Activated naive CD8-positive, alpha-beta T cell treated with anti-CD3 and anti-CD28 coated beads, Interleukin-2, amount 10 ng/mL, durations not matched to agents 7 days and 5 days (primary cell): ENCODE measurements around the gene NANOGP8. TPM values are rescaled to one million over a fixed set of nuclear protein-coding genes. Genes with fewer than 3 reads are reported as not detected.
"Not testable (repeated sequence)": the region's sequence is repeated elsewhere in the genome, so short reads cannot be mapped to it uniquely, and the experiment has no call there.

Experiments
- ATAC-seq: fragments of 150-1000 bp; cut with Tn5 transposase; one replicate; pipeline ENCODE4 v1.10.0; 2021; ENCODE audit warnings: low read depth, moderate library complexity
- POLR2A ChIA-PET: fragments of 350-600 bp; sonication (Branson Sonifier 250); formaldehyde crosslinking; loops from one replicate; lab custom pipeline; 2021; ENCODE audit warnings: antibody characterized with exemption; lab: Charles Lee
- DNase-seq: peaks from one replicate; pipeline ENCODE4 v3.0.0; 2021
- H3K27ac Mint-ChIP-seq: one replicate; pipeline ENCODE4 v1.8.0; 2022; ENCODE audit warnings: mild to moderate bottlenecking, mixed read lengths
- H3K27me3 Mint-ChIP-seq: one replicate; pipeline ENCODE4 v1.8.0; 2022; ENCODE audit warnings: mild to moderate bottlenecking, moderate library complexity, mixed read lengths
- H3K36me3 Mint-ChIP-seq: one replicate; pipeline ENCODE4 v1.8.0; 2021; ENCODE audit warnings: mild to moderate bottlenecking, mixed read lengths
- H3K4me1 Mint-ChIP-seq: one replicate; pipeline ENCODE4 v1.8.0; 2021; ENCODE audit warnings: mixed read lengths
- H3K4me3 Mint-ChIP-seq: one replicate; pipeline ENCODE4 v1.8.0; 2022; ENCODE audit warnings: mild to moderate bottlenecking, moderate library complexity, mixed read lengths
- H3K9me3 Mint-ChIP-seq: one replicate; pipeline ENCODE4 v1.8.0; 2021; ENCODE audit warnings: mixed read lengths
- total RNA-seq, 2 experiments: library from RNA; stranded (reverse); gene quantifications; one replicate each; pipeline ENCODE4 v1.2.3, GENCODE V29; 2021

Gene NANOGP8
- not detected for total RNA-seq

- H3K27me3 Mint-ChIP-seq, H3K4me1 Mint-ChIP-seq, H3K27ac Mint-ChIP-seq, H3K9me3 Mint-ChIP-seq, POLR2A ChIA-PET, DNase-seq, ATAC-seq, H3K36me3 Mint-ChIP-seq, H3K4me3 Mint-ChIP-seq: not testable (repeated sequence)
Observed at GRCh38 chr15:35085176-35085919, at the start of gene NANOGP8. Gene NANOGP8 (minus strand): TSS chr15:35085295. CDS start chr15:35085110, 185 bp downstream.

GRCh38 chr15:35134299-35134698 is 49.2 kb upstream of the NANOGP8 start:
- no peak for ATAC-seq
- peaks cover 2% of the 10 kb centered on the region for H3K27me3 Mint-ChIP-seq
- H3K4me3 Mint-ChIP-seq = no peak overlapping the region
- no peaks in the 10 kb centered on the region for H3K4me1 Mint-ChIP-seq
- POLR2A ChIA-PET = no interaction called here
- H3K36me3 Mint-ChIP-seq = no peaks in the 10 kb centered on the region
- H3K27ac Mint-ChIP-seq = no peak overlapping the region
- no peak for DNase-seq
- H3K9me3 Mint-ChIP-seq = no peaks in the 10 kb centered on the region

- no peak overlapping the region for H3K4me3 Mint-ChIP-seq
- H3K4me1 Mint-ChIP-seq = no peaks in the 10 kb centered on the region
- no peaks in the 10 kb centered on the region for H3K9me3 Mint-ChIP-seq
- H3K27ac Mint-ChIP-seq = no peak overlapping the region
- H3K27me3 Mint-ChIP-seq = peaks cover 2% of the 10 kb centered on the region
- POLR2A ChIA-PET = no interaction called here
- DNase-seq (no peak), ATAC-seq (no peak)
- H3K36me3 Mint-ChIP-seq = no peaks in the 10 kb centered on the region
Observed at GRCh38 chr15:35130245-35130644, 45.1 kb upstream of the NANOGP8 start.

- Mint-ChIP-seq H3K4me3 (no peak overlapping the region), H3K36me3 (no peaks in the 10 kb centered on the region), H3K27ac (no peak overlapping the region), H3K9me3 (no peaks in the 10 kb centered on the region), H3K27me3 (peaks cover 2% of the 10 kb centered on the region), H3K4me1 (no peaks in the 10 kb centered on the region)
- no peak for DNase-seq
- no peak for ATAC-seq
- POLR2A ChIA-PET = no interaction called here
Observed at GRCh38 chr15:35129361-35129760, 44.3 kb upstream of the NANOGP8 start.

- POLR2A ChIA-PET = no interaction called here
- no peak overlapping the region for H3K27ac Mint-ChIP-seq
Observed at GRCh38 chr15:35127717-35128116, 42.6 kb upstream of the NANOGP8 start.

GRCh38 chr15:35126236-35126635 is 41.1 kb upstream of the NANOGP8 start:
- peaks cover 2% of the 10 kb centered on the region for H3K27me3 Mint-ChIP-seq
- no peak for DNase-seq
- H3K36me3 Mint-ChIP-seq = no peaks in the 10 kb centered on the region
- no peaks in the 10 kb centered on the region for H3K9me3 Mint-ChIP-seq
- POLR2A ChIA-PET = no interaction called here
- no peak overlapping the region for H3K4me3 Mint-ChIP-seq
- H3K4me1 Mint-ChIP-seq = no peaks in the 10 kb centered on the region
- ATAC-seq = no peak
- no peak overlapping the region for H3K27ac Mint-ChIP-seq

More at GRCh38 chr15:35127717-35128116, 42.6 kb upstream of the NANOGP8 start:
- Mint-ChIP-seq H3K36me3 (no peaks in the 10 kb centered on the region), H3K9me3 (no peaks in the 10 kb centered on the region), H3K4me1 (no peaks in the 10 kb centered on the region), H3K4me3 (no peak overlapping the region), H3K27me3 (peaks cover 2% of the 10 kb centered on the region)
- DNase-seq (no peak), ATAC-seq (no peak)

- H3K27me3 Mint-ChIP-seq = no peaks in the 10 kb centered on the region
- DNase-seq (no peak), ATAC-seq (no peak)
- H3K36me3 Mint-ChIP-seq = no peaks in the 10 kb centered on the region
- POLR2A ChIA-PET = no interaction called here
- no peaks in the 10 kb centered on the region for H3K9me3 Mint-ChIP-seq
- no peaks in the 10 kb centered on the region for H3K4me1 Mint-ChIP-seq
- no peak overlapping the region for H3K4me3 Mint-ChIP-seq
- H3K27ac Mint-ChIP-seq = no peak overlapping the region
Observed at GRCh38 chr15:35123743-35124142, 38.6 kb upstream of the NANOGP8 start.

GRCh38 chr15:35121611-35122359 is 36.7 kb upstream of the NANOGP8 start:
- Mint-ChIP-seq H3K27ac (no peak overlapping the region), H3K36me3 (no peaks in the 10 kb centered on the region), H3K27me3 (peaks cover 5% of the 10 kb centered on the region), H3K4me1 (no peaks in the 10 kb centered on the region), H3K4me3 (no peak overlapping the region), H3K9me3 (no peaks in the 10 kb centered on the region)
- DNase-seq (no peak), ATAC-seq (no peak)
- POLR2A ChIA-PET = no interaction called here

- H3K9me3 Mint-ChIP-seq = no peaks in the 10 kb centered on the region
- DNase-seq (no peak), ATAC-seq (no peak)
- no peaks in the 10 kb centered on the region for H3K4me1 Mint-ChIP-seq
- POLR2A ChIA-PET = no interaction called here
- no peaks in the 10 kb centered on the region for H3K36me3 Mint-ChIP-seq
- H3K27ac Mint-ChIP-seq = no peak overlapping the region
- H3K4me3 Mint-ChIP-seq = no peak overlapping the region
- peaks cover 5% of the 10 kb centered on the region for H3K27me3 Mint-ChIP-seq
Observed at GRCh38 chr15:35120173-35120572, 35.1 kb upstream of the NANOGP8 start.

GRCh38 chr15:35118960-35119359 is 33.9 kb upstream of the NANOGP8 start:
- H3K36me3 Mint-ChIP-seq = no peaks in the 10 kb centered on the region
- H3K27me3 Mint-ChIP-seq = peaks cover 8% of the 10 kb centered on the region
- no peak overlapping the region for H3K4me3 Mint-ChIP-seq
- no peak for DNase-seq
- no peaks in the 10 kb centered on the region for H3K4me1 Mint-ChIP-seq
- no peak overlapping the region for H3K27ac Mint-ChIP-seq
- H3K9me3 Mint-ChIP-seq = no peaks in the 10 kb centered on the region
- ATAC-seq = no peak
- POLR2A ChIA-PET = no interaction called here

- Mint-ChIP-seq H3K4me3 (no peak overlapping the region), H3K27me3 (peaks cover 8% of the 10 kb centered on the region), H3K36me3 (no peaks in the 10 kb centered on the region), H3K9me3 (no peaks in the 10 kb centered on the region), H3K27ac (no peak overlapping the region), H3K4me1 (no peaks in the 10 kb centered on the region)
- no peak for ATAC-seq
- DNase-seq = no peak
- POLR2A ChIA-PET = no interaction called here
Observed at GRCh38 chr15:35117543-35118265, 32.6 kb upstream of the NANOGP8 start.

GRCh38 chr15:35115155-35115725 is 30.1 kb upstream of the NANOGP8 start:
- no peak overlapping the region for H3K4me3 Mint-ChIP-seq
- POLR2A ChIA-PET = no interaction called here
- H3K4me1 Mint-ChIP-seq = no peaks in the 10 kb centered on the region
- DNase-seq (no peak), ATAC-seq (no peak)
- H3K27me3 Mint-ChIP-seq = peaks cover 8% of the 10 kb centered on the region
- H3K36me3 Mint-ChIP-seq = no peaks in the 10 kb centered on the region
- no peaks in the 10 kb centered on the region for H3K9me3 Mint-ChIP-seq
- no peak overlapping the region for H3K27ac Mint-ChIP-seq

- Mint-ChIP-seq H3K27me3 (peaks cover 3% of the 10 kb centered on the region), H3K4me1 (no peaks in the 10 kb centered on the region), H3K4me3 (no peak overlapping the region), H3K9me3 (no peaks in the 10 kb centered on the region), H3K36me3 (no peaks in the 10 kb centered on the region), H3K27ac (no peak overlapping the region)
- POLR2A ChIA-PET = no interaction called here
- ATAC-seq = no peak
- DNase-seq = no peak
Observed at GRCh38 chr15:35112346-35112745, 27.3 kb upstream of the NANOGP8 start.
